Fibroblast of pulmonary artery (primary cell): ENCODE measurements around the gene MAML2.

Experiments
- DNase-seq: peaks from one replicate; pipeline ENCODE4 v3.0.0-alpha.2; 2010; ENCODE audit warnings: low read depth
- H3K4me3 ChIP-seq: replicated peaks from 2 replicates; pipeline ENCODE4 v1.5.1; 2011; ENCODE audit warnings: low read depth, mild to moderate bottlenecking, control low read depth, low read length, moderate library complexity
- CTCF ChIP-seq: IDR thresholded peaks from 2 replicates; pipeline ENCODE4 v1.5.1; 2011; ENCODE audit warnings: mild to moderate bottlenecking, control low read depth, low read length, inconsistent platforms; ENCODE audit errors: missing control alignments

The MAML2 gene

GRCh38 chr11:96358321-96358720 is 15.3 kb upstream of the MAML2 start:
- no peak for DNase-seq
- no peak overlapping the region for H3K4me3 ChIP-seq
- TF ChIP-seq CTCF = no peak

GRCh38 chr11:96357794-96358193 is 14.8 kb upstream of the MAML2 start:
- TF ChIP-seq CTCF = no peak
- no peak overlapping the region for H3K4me3 ChIP-seq

GRCh38 chr11:96356848-96357247 is 13.9 kb upstream of the MAML2 start:
- no peak for TF ChIP-seq CTCF
- DNase-seq = no peak

More at GRCh38 chr11:96357794-96358193, 14.8 kb upstream of the MAML2 start:
- no peak for DNase-seq

GRCh38 chr11:96342014-96342960 is 708 bp downstream of the MAML2 start:
- TF ChIP-seq CTCF = no peak
- peak overlapping the region; percentile 72 for H3K4me3 ChIP-seq
- DNase-seq = no peak

More at GRCh38 chr11:96356848-96357247, 13.9 kb upstream of the MAML2 start:
- no peak overlapping the region for H3K4me3 ChIP-seq

- DNase-seq = peak; percentile 64
- peak; percentile 42 for TF ChIP-seq CTCF
- peak overlapping the region; percentile 72 for H3K4me3 ChIP-seq
These were observed 1.6 kb downstream of the MAML2 start for GRCh38 chr11:96341211-96342013.

GRCh38 chr11:96340555-96340885 is 2.5 kb downstream of the MAML2 start:
- peak overlapping the region; percentile 72 for H3K4me3 ChIP-seq
- peak; percentile 47 for DNase-seq
- TF ChIP-seq CTCF = no peak
